Measurements from ENCODE around the gene SLC25A20.
"Not testable (repeated sequence)": the region's sequence is repeated elsewhere in the genome, so short reads cannot be mapped to it uniquely, and the experiment has no call there.

Gene SLC25A20, protein sequence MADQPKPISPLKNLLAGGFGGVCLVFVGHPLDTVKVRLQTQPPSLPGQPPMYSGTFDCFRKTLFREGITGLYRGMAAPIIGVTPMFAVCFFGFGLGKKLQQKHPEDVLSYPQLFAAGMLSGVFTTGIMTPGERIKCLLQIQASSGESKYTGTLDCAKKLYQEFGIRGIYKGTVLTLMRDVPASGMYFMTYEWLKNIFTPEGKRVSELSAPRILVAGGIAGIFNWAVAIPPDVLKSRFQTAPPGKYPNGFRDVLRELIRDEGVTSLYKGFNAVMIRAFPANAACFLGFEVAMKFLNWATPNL

DNA sequence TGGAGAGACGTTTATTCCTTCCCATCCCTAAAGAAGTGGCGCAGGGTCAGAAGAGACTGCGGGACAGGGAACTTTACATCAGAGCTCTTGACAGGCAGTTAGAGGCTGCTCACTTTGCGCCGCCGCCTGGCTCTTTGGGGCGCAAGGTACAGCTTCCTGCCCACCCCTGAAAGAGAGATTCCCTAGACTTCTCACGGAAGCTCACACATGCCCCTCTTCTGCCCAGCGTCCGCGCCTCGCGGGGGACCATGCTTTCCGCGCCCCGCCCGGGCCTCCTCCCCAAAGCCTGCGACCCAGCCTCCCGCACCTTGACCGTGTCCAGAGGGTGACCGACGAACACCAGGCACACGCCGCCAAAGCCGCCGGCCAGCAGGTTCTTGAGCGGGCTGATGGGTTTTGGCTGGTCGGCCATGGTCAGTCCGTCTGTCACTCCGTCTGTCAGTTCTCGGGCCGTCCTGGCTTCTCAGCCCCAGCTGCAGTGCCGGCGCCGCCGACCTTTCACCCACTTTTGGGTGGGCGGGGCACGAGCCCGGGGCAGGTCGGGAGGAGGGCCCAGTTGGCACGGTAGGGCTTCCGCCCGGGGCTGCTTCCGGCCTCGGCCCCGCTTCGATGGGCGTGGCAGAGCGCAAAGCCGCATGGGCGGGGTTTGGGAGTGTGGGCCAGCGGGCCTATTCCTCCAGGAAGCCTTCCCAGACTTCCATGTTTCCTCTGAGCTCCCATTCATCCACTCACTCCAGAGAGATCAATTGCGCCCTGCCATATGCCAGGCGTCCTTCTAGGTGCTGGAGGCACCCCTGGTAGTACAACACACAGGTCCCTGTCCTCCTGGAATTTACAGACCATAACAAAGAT is at the start of gene SLC25A20:
Gene SLC25A20 (minus strand): TSS at position 500 of the 852 bp plus-strand sequence. CDS start 88 bp downstream, at position 412.
- DNase-seq: peak; percentile 97

- DNase-seq: no peak
Observed at GRCh38 chr3:48945891-48946549, 47.3 kb upstream of the SLC25A20 start.

GRCh38 chr3:48945432-48945831 is 46.8 kb upstream of the SLC25A20 start:
- no peak for DNase-seq

GRCh38 chr3:48938689-48939088 is 40.0 kb upstream of the SLC25A20 start:
- no peak for DNase-seq

GRCh38 chr3:48938156-48938555 is 39.5 kb upstream of the SLC25A20 start:
- DNase-seq: no peak

DNA sequence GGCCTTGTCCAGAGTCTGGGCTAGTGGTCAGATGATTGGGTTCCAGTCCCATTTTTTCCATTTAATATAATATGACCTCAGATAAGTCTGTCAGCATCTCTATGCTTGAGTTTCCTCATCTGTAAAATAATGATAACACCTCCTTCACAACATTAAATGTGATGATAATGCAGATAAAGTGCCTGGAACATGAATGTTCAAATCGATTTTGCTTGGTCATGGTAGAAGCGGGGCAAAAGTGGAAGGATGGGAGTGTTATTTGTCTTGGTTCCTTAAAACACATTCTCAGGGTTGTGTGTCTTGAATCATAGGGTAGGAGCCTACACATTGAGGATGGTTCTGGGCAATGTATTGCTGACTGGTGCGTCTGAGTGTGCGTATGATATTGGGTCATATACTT is 36.8 kb upstream of the SLC25A20 start:
- DNase-seq: peak; percentile 77

DNA sequence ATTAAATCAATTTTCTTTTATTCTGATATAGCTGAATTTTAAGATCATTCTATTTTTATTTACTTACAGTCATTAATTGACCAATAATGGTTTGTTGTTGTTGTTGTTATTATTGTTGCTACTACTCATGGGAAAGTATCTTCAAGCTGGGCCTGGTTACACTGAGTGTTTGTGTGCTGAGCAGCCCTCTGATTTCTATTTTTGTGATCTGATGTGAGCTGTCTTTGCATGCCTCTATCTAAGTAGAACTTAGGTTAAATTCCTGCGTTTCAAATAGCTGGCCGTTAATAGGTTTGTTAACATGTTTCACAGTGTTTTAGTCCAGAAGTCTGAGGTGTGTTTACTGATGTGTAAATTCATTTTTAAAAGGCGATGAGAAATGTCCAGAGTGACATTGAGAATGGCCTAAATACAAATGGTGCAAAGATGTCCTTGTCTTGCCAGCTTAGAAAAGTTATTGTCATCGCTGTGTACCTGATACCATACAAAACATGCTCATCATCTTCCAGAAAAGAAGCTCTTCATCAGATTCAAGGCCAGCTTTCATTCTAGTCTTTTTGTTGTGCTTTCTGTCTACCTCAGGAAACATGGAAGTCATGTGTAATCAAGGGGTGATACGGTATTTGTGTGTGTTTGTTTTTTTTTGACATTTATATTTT is 35.8 kb upstream of the SLC25A20 start:
- DNase-seq: no peak

DNA sequence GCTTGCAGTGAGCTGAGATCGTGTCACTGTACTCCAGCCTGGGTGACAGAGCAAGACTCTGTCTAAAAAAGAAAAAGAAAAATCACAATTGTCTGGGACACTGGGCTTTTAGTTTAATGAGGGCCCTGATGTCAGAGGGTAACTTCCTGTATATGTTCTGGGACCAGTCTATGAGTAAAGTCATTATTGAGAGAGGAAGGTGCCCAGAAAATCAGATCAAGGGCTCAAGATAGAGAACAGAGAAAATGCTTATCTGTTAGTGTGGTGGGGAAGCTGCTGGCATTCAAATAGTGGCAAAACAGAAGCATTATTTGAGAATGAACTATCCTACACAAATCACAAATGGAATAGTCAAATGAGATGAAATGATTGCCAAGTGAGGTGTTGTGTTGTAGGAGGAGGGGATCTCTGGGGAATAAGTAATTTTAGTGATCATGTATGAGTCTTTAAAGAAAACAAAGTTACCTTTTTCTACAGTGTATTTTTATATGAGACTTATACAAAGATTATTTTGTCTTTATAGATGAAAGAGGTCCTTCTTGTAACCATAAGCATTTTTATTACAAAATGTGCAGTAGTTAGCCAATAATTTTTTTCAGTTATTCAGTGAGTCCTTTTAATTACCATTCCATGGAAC is 33.4 kb upstream of the SLC25A20 start:
- DNase-seq: peak; percentile 48

DNA sequence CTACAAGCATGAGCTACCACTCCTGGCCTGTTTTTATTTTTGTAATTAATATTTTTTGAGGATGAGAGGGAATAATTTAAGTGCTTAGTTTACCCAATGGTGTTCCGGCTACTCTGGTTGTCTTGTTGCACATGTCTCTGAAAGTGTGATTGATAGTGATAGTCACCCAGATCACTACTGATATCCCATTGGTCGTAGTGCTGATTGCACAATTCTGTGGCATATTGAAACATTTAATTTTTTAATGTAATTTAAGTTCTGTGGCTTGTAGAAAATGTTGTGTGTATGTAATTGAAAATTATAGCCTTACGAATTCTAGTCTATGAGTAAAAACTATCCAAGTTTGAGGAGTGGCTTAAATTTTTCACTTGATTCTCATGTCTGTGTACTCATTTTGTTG is 31.9 kb upstream of the SLC25A20 start:
- peak; percentile 52 for DNase-seq

- DNase-seq: no peak
Observed at GRCh38 chr3:48929358-48930035, 30.8 kb upstream of the SLC25A20 start.

GRCh38 chr3:48928679-48929078 is 30.0 kb upstream of the SLC25A20 start:
- no peak for DNase-seq

DNA sequence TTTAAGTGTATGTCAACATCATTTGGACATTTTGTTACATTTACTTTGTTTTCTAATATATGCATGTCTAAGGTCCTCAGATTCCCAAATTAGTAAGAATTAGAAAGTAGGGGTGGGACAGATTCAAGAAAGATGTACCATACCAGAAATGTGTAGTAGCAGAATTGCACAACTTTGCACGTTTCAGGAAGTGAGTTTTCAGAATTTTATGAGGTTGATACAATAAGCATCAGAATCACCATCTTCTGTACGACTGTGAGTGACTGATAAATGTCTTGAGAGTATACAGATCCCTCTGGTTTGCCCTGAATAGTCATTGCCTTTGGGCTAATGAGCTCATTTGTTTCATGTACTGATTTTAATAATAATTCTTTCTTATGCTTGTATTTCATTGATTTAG is 29.2 kb upstream of the SLC25A20 start:
- peak; percentile 66 for DNase-seq

- no peak for DNase-seq
Observed at GRCh38 chr3:48926425-48927392, 28.0 kb upstream of the SLC25A20 start.

- peak; percentile 94 for DNase-seq
Observed at GRCh38 chr3:48919215-48920138, 20.8 kb upstream of the SLC25A20 start.

GRCh38 chr3:48918388-48919214 is 19.9 kb upstream of the SLC25A20 start, which contains the start of gene ARIH2:
Gene ARIH2, plus strand, starts transcription at chr3:48918842. Its CDS starts 8,717 bp downstream, at chr3:48927559.
- DNase-seq: peak; percentile 97

GRCh38 chr3:48915296-48915695 is 16.6 kb upstream of the SLC25A20 start:
- DNase-seq: peak; percentile 51

DNA sequence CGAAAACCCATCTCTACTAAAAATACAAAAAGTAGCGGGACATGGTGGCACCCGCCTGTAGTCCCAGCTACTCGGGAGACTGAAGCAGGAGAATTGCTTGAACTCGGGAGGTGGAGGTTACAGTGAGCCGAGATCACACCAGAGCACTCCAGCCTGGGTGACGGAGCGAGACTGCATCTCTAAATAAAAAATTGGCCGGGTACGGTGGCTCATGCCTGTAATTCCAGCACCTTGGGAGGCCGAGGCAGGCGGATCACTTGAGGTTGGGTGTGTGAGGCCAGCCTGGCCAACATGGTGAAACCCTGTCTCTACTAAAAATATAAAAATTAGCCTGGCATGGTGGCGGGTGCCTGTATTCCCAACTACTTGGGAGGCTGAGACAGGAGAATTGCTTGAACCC is 8.3 kb upstream of the SLC25A20 start:
- DNase-seq: not testable (repeated sequence)

DNA sequence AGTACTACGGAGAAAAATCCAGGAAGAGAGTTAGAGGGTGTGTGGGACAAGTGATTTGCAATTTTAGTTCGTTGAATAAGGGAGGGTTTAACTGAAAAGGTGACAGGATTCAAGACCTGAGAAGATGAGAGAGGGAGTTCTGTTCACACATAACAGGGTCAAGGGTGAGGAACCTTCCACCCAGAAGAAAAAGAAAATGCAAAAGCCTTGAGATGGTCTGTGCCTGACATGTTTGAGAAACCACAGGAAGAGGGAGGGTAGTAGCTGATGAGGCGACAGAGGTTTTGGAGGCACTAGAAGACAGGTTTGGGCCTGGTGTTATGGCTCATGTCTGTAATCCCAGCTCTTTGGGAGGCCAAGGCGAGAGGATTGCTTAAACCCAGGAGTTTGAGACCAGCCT is 591 bp upstream of the SLC25A20 start:
- DNase-seq: peak; percentile 28

Measured in hematopoietic multipotent progenitor cell treated with erythropoietin and hydrocortisone succinate and interleukin-3 and kit ligand, for 6 days (in vitro differentiated cells).